HepG2 (cell line): ENCODE results near the gene SERTAD3. TPM values are rescaled to one million over a fixed set of nuclear protein-coding genes. Genes with fewer than 3 reads are reported as not detected.

Experiments used
- ATAC-seq: fragments of 200-7000 bp; cut with Tn5 transposase; 3 replicates; pipeline ENCODE4 v1.9.1; 2020; ENCODE audit warnings: mild to moderate bottlenecking, moderate library complexity
- BruUV-seq: library from RNA; stranded (reverse); fragments of 400-500 nt; replicated peaks from 2 replicates; lab custom pipeline; 2021; lab: Mats Ljungman, UMichigan
- CTCF ChIA-PET: fragments of 300-600 bp; formaldehyde crosslinking; extraction: SDS; loops from one replicate; lab custom pipeline; 2021; ENCODE audit warnings: low total read pairs, inconsistent platforms, low intra/inter-chr PET ratio; lab: Yijun Ruan, JAX
- POLR2A ChIA-PET: fragments of 350-600 bp; sonication (Branson Sonifier 250); formaldehyde crosslinking; loops from one replicate; lab custom pipeline; 2020; ENCODE audit warnings: antibody characterized with exemption, inconsistent platforms; lab: Yijun Ruan, JAX
- DNase-seq: peaks from one replicate; pipeline ENCODE4 v3.0.0-alpha.2; 2015; ENCODE audit warnings: low spot score
- FAIRE-seq: peaks from 3 replicates; lab custom pipeline; 2011; peaks lifted over from hg19 to GRCh38; lab: Jason Lieb, UNC
- H2AFZ ChIP-seq: one replicate; pipeline ENCODE4 v1.6.1; 2011; ENCODE audit warnings: low read length, inconsistent platforms
- H3K27ac ChIP-seq: fragments of 300-600 bp; 3 replicates; pipeline ENCODE4 v1.8.0; 2011; ENCODE audit warnings: mixed run types, mild to moderate bottlenecking, mixed read lengths, low read length, inconsistent platforms; ENCODE audit not compliant: insufficient read depth; ENCODE audit errors: extremely low read length
- H3K27me3 ChIP-seq, 2 experiments: fragments of 200-600 bp in 1 of 2; 2 replicates in 1 of 2; 3 replicates in 1 of 2; pipeline versions ENCODE4 v1.6.0 to v1.8.0; 2011; ENCODE audit warnings: low read length in 2 of 2, mild to moderate bottlenecking in 2 of 2, moderate library complexity in 2 of 2, inconsistent platforms in 1 of 2; ENCODE audit not compliant: insufficient read depth in 2 of 2, control insufficient read depth in 1 of 2
- H3K36me3 ChIP-seq, 2 experiments: fragments of 200-600 bp in 1 of 2; replicated peaks in 1 of 2; 2 replicates in 1 of 2; 3 replicates in 1 of 2; pipeline versions ENCODE4 v1.5.1 to v1.8.0; 2011; ENCODE audit warnings: low read length in 2 of 2, inconsistent platforms in 1 of 2; ENCODE audit not compliant: insufficient read depth in 2 of 2, control insufficient read depth in 1 of 2
- H3K4me1 ChIP-seq: 2 replicates; pipeline ENCODE4 v1.5.1; 2012; ENCODE audit warnings: low read length, inconsistent platforms; ENCODE audit not compliant: insufficient read depth
- H3K4me2 ChIP-seq: 2 replicates; pipeline ENCODE4 v1.6.0; 2011; ENCODE audit warnings: low read depth, low read length, inconsistent platforms
- H3K4me3 ChIP-seq, 3 experiments: fragments of 200-600 bp in 1 of 3; sonication (generic), shearing (Covaris generic) in 1 of 3; replicated peaks in 1 of 3; 2 replicates each; pipeline ENCODE4 v1.5.1; 2011 to 2016; ENCODE audit warnings: low read length in 3 of 3, inconsistent platforms in 2 of 3, low read depth in 2 of 3, mild to moderate bottlenecking in 2 of 3, control low read depth in 1 of 3, mixed read lengths in 1 of 3; ENCODE audit not compliant: insufficient read depth in 1 of 3
- H3K79me2 ChIP-seq: one replicate; pipeline ENCODE4 v1.6.1; 2011; ENCODE audit warnings: low read length, inconsistent platforms; ENCODE audit not compliant: insufficient read depth
- H3K9ac ChIP-seq: 2 replicates; pipeline ENCODE4 v1.6.0; 2011; ENCODE audit warnings: mild to moderate bottlenecking, low read depth, low read length, inconsistent platforms; ENCODE audit not compliant: insufficient read depth
- H3K9me3 ChIP-seq: 2 replicates; pipeline ENCODE4 v1.5.1; 2012; ENCODE audit warnings: mild to moderate bottlenecking, low read length
- H4K20me1 ChIP-seq: 2 replicates; pipeline ENCODE4 v1.6.0; 2011; ENCODE audit warnings: inconsistent platforms, mild to moderate bottlenecking, low read length, moderate library complexity; ENCODE audit not compliant: insufficient read depth
- ARNTL ChIP-seq: sonication (generic); formaldehyde crosslinking; IDR thresholded peaks from 2 replicates; pipeline ENCODE4 v1.4.0; 2020; ENCODE audit warnings: mild to moderate bottlenecking, missing genetic modification reagents
- ATF7-NPFF ChIP-seq: sonication (generic); formaldehyde crosslinking; IDR thresholded peaks from 2 replicates; pipeline ENCODE4 v1.8.1; 2023; ENCODE audit warnings: mild to moderate bottlenecking, low read depth, missing genetic modification reagents, moderate library complexity
- MAZ ChIP-seq, 2 experiments: sonication (generic) in 1 of 2; formaldehyde crosslinking in 1 of 2; IDR thresholded peaks; 2 replicates each; pipeline versions ENCODE4 v1.5.0 to v1.6.1; 2012 to 2020; ENCODE audit warnings: low read depth in 2 of 2, mild to moderate bottlenecking in 2 of 2, borderline replicate concordance in 1 of 2, improper control_type of control experiment in 1 of 2, low read length in 1 of 2, missing genetic modification reagents in 1 of 2, moderate library complexity in 1 of 2
- MNT ChIP-seq: fragments of 450-650 bp; IDR thresholded peaks from 2 replicates; pipeline ENCODE4 v1.6.1; 2016
- NR2F2 ChIP-seq: IDR thresholded peaks from 2 replicates; pipeline ENCODE4 v1.6.1; 2012; ENCODE audit warnings: low read depth, inconsistent platforms, borderline replicate concordance
- PHF5A ChIP-seq: IDR thresholded peaks from one replicate; pipeline ENCODE4 v1.6.1; 2018; ENCODE audit warnings: low read depth, missing genetic modification reagents; ENCODE audit not compliant: unreplicated experiment
- SMAD3 ChIP-seq: sonication (generic); formaldehyde crosslinking; IDR thresholded peaks from 2 replicates; pipeline ENCODE4 v1.4.0; 2020; ENCODE audit warnings: missing genetic modification reagents
- SOX13 ChIP-seq, 3 experiments: fragments of 450-650 bp in 1 of 3; sonication (generic) in 1 of 3; formaldehyde crosslinking in 1 of 3; IDR thresholded peaks in 2 of 3; conservative IDR thresholded peaks in 1 of 3; 2 replicates each; pipeline versions ENCODE4 v1.5.0 to v1.6.1; 2016 to 2020; ENCODE audit warnings: antibody characterized with exemption in 1 of 3, mild to moderate bottlenecking in 1 of 3, missing compliant biosample characterization in 1 of 3, missing genetic modification reagents in 1 of 3, moderate library complexity in 1 of 3
- ZNF3 ChIP-seq: IDR thresholded peaks from 2 replicates; pipeline ENCODE4 v1.7.0; 2017; ENCODE audit warnings: inconsistent platforms
- ZNF441 ChIP-seq: sonication (generic); formaldehyde crosslinking; IDR thresholded peaks from 2 replicates; pipeline ENCODE4 v1.7.0; 2021; ENCODE audit warnings: missing genetic modification reagents, borderline replicate concordance
- ZNF792 ChIP-seq: IDR thresholded peaks from 2 replicates; pipeline ENCODE4 v1.6.1; 2016
- ZSCAN25 ChIP-seq: sonication (generic); formaldehyde crosslinking; IDR thresholded peaks from 2 replicates; pipeline ENCODE4 v1.8.0; 2022; ENCODE audit warnings: mild to moderate bottlenecking, missing genetic modification reagents
- ZSCAN29 ChIP-seq: sonication (generic); formaldehyde crosslinking; conservative IDR thresholded peaks from 2 replicates; pipeline ENCODE4 v1.4.0; 2020; ENCODE audit warnings: mild to moderate bottlenecking, missing genetic modification reagents
- WGBS: methylation state at CpG from one replicate; pipeline ENCODE4 v1.1.6; 2017; ENCODE audit warnings: low lambda C conversion rate; 5-methylcytosine and 5-hydroxymethylcytosine counted together
- in situ Hi-C: cut with HindIII; loops from 2 replicates; pipeline ENCODE4 v1.10.0; 2017; ENCODE audit warnings: low pct_unique_long_range_greater_than_20kb; ENCODE audit not compliant: extremely low pct_ligation_motif_present
- intact Hi-C: fragments of 100-400 bp; cut with micrococcal nuclease; formaldehyde crosslinking; loops from one replicate; pipeline ENCODE4 v1.10.0; 2022; ENCODE audit not compliant: unreplicated experiment
- polyA plus RNA-seq, 8 experiments: library from polyadenylated mRNA; depleted of rRNA in 3 of 8; stranded (reverse) in 7 of 8; unstranded in 1 of 8; fragments of >200 nt; fragmentation: Illumina TruSeq in 4 of 8; extraction: Trizol in 4 of 8; gene quantifications; 2 replicates each; pipeline versions ENCODE4 v1.2.1 to v1.2.3, GENCODE V29; 2011 to 2016; ENCODE audit warnings: low read depth in 4 of 8, missing spikeins in 1 of 8, mixed read lengths in 1 of 8; ENCODE audit not compliant: insufficient read depth in 1 of 8
- total RNA-seq, 5 experiments: library from RNA; depleted of rRNA; stranded (reverse); fragments of >200 nt; fragmentation: Illumina TruSeq; extraction: Trizol; gene quantifications; 2 replicates each; pipeline ENCODE4 v1.2.3, GENCODE V29; 2016; ENCODE audit warnings: low read depth in 1 of 5
- TF ChIP-seq, protein P1 (sequence below): sonication (generic); formaldehyde crosslinking; IDR thresholded peaks from 2 replicates; pipeline ENCODE4 v1.5.1; 2020; ENCODE audit warnings: mild to moderate bottlenecking, missing genetic modification reagents
- TF ChIP-seq, protein P2 (sequence below): sonication (generic); formaldehyde crosslinking; IDR thresholded peaks from 2 replicates; pipeline ENCODE4 v1.9.0; 2021; ENCODE audit warnings: missing genetic modification reagents, borderline replicate concordance

SERTAD3 gene
- total and polyA plus RNA-seq, 2 of the 13 experiments (the other 11 are each of a cell fraction or from before 2014, with no cell fraction given), result 9.6 to 16.9 TPM

DNA sequence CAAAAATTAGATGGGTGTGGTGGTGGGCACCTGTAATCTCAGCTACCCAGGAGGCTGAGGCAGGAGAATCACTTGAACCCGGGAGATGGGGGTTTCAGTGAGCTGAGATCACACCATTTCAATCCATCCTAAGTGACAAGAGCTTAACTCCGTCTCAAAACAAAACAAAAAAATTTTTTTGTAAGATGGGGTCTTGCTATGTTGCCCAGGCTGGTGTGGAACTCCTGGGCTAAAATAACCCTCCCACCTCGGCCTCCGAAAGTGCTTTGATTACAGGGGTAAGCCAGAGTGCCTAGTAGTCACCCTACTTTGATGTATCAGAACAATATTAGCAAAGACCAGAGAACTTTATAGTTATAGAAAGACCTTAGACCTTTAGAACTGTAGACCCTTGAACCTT is 30.6 kb upstream of the SERTAD3 start (continued):
- no peak for TF ChIP-seq ZSCAN25 (CRISPR knock-in tag)
- TF ChIP-seq ARNTL (CRISPR knock-in tag), result no peak
- no peak for TF ChIP-seq SOX13 (IDR thresholded peaks at IDR 0.05)
- no peak for TF ChIP-seq SOX13 (CRISPR knock-in tag; conservative IDR thresholded peaks at IDR 0.05 in 1 of 2, IDR thresholded peaks at IDR 0.05 in 1 of 2)

DNA sequence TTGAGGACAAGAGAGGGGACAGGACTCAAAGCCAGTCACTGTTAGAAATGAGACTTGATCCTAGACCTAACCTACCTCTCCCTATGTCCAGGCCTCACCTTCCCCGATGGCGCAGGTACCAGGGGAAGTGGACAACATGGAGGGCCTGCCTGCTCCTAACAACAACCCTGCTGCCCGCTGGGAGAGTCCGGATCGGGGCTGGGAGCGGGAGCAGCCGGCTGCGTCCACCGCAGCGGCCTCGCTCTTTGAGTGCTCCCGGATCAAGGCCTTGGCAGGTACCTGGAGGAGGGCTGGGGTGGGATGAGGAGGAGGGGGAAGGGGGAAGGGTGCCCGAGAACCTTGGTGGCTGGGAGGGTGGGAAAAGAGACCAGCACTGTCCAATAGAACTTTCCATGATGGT is 28.4 kb upstream of the SERTAD3 start:
- ATAC-seq, result no peak
- TF ChIP-seq ATF7-NPFF, result no peak
- TF ChIP-seq, protein P1, sequence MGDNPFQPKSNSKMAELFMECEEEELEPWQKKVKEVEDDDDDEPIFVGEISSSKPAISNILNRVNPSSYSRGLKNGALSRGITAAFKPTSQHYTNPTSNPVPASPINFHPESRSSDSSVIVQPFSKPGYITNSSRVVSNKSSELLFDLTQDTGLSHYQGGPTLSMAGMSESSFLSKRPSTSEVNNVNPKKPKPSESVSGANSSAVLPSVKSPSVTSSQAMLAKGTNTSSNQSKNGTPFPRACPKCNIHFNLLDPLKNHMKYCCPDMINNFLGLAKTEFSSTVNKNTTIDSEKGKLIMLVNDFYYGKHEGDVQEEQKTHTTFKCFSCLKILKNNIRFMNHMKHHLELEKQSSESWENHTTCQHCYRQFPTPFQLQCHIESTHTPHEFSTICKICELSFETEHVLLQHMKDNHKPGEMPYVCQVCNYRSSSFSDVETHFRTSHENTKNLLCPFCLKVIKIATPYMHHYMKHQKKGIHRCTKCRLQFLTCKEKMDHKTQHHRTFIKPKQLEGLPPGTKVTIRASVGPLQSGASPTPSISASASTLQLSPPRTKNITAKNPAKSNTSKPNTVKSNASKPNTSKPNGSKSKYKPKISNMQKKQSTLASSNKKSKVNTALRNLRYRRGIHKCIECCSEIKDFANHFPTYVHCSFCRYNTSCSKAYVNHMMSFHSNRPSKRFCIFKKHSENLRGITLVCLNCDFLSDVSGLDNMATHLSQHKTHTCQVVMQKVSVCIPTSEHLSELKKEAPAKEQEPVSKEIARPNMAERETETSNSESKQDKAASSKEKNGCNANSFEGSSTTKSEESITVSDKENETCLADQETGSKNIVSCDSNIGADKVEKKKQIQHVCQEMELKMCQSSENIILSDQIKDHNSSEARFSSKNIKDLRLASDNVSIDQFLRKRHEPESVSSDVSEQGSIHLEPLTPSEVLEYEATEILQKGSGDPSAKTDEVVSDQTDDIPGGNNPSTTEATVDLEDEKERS (CRISPR knock-in tag), result no peak
- TF ChIP-seq ZSCAN29, result no peak
- TF ChIP-seq ZNF441, result no peak
- no peak for TF ChIP-seq NR2F2
- TF ChIP-seq ARNTL (CRISPR knock-in tag), result no peak
- TF ChIP-seq SMAD3 (CRISPR knock-in tag), result no peak
- TF ChIP-seq MNT, result no peak
- TF ChIP-seq, protein P2, sequence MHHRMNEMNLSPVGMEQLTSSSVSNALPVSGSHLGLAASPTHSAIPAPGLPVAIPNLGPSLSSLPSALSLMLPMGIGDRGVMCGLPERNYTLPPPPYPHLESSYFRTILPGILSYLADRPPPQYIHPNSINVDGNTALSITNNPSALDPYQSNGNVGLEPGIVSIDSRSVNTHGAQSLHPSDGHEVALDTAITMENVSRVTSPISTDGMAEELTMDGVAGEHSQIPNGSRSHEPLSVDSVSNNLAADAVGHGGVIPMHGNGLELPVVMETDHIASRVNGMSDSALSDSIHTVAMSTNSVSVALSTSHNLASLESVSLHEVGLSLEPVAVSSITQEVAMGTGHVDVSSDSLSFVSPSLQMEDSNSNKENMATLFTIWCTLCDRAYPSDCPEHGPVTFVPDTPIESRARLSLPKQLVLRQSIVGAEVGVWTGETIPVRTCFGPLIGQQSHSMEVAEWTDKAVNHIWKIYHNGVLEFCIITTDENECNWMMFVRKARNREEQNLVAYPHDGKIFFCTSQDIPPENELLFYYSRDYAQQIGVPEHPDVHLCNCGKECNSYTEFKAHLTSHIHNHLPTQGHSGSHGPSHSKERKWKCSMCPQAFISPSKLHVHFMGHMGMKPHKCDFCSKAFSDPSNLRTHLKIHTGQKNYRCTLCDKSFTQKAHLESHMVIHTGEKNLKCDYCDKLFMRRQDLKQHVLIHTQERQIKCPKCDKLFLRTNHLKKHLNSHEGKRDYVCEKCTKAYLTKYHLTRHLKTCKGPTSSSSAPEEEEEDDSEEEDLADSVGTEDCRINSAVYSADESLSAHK (CRISPR knock-in tag), result no peak
- no peak for TF ChIP-seq PHF5A (CRISPR knock-in tag)
- no peak for TF ChIP-seq MAZ (IDR thresholded peaks at IDR 0.05; ENCODE audit: borderline replicate concordance, low read depth, low read length)
- no peak for TF ChIP-seq MAZ (CRISPR knock-in tag; IDR thresholded peaks at IDR 0.05; ENCODE audit: low read depth)
- TF ChIP-seq ZNF3 (CRISPR knock-in tag), result no peak
- TF ChIP-seq ZNF792 (CRISPR knock-in tag), result no peak

More for the DNA sequence above, 28.4 kb upstream of the SERTAD3 start:
- H3K4me1 ChIP-seq, result no peaks in the 10 kb centered on the region
- H3K9me3 ChIP-seq, result no peaks in the 10 kb centered on the region
- ChIA-PET CTCF (no interaction called here), POLR2A (no interaction called here)
- H3K9ac ChIP-seq, result no peak overlapping the region
- 78% methylated on average over 13 of the region's 13 CpGs for WGBS
- BruUV-seq, result no TSS peak
- no peaks in the 10 kb centered on the region for H3K79me2 ChIP-seq
- H3K4me3 ChIP-seq, result no peak overlapping the region
- H4K20me1 ChIP-seq, result no peaks in the 10 kb centered on the region
- in situ Hi-C loops (no loop called here), intact Hi-C loops (no loop called here)
- H2AFZ ChIP-seq, result no peak overlapping the region
- peaks cover 0 to 7% of the 10 kb centered on the region in 2 experiments; a peak in 2 of 5 replicates for H3K27me3 ChIP-seq
- DNase-seq (no peak), FAIRE-seq (no peak)
- no peak overlapping the region for H3K4me2 ChIP-seq
- no peaks in the 10 kb centered on the region for H3K36me3 ChIP-seq
- no peak overlapping the region for H3K27ac ChIP-seq
